ENCODE results near the gene KRT4. TPM values are rescaled to one million over a fixed set of nuclear protein-coding genes. Genes with fewer than 3 reads are reported as not detected.
"Not testable (repeated sequence)": the region's sequence is repeated elsewhere in the genome, so short reads cannot be mapped to it uniquely, and the experiment has no call there.

Gene KRT4
- total and polyA plus RNA-seq, 10 donors: 0.37 to 3.4 (median 0.97) TPM; not detected in 6

GRCh38 chr12:52765702-52766101, 48.2 kb downstream of the KRT4 start:
- intact Hi-C loops (cut with DNase I; ENCODE audit: low total_unique reads): no loop called here
- Histone ChIP-seq H3K27ac (no peak overlapping the region), H3K27me3 (replicated peaks in 1 of 7) (no peaks in the 10 kb centered on the region), H3K4me3 (no peak overlapping the region), H3K9me3 (peaks cover 0 to 25% (median 19%) of the 10 kb centered on the region in 8 donors), H3K36me3 (no peaks in the 10 kb centered on the region), H3K4me1 (no peaks in the 10 kb centered on the region)
- DNase-seq: no peak
- 15 to 67% (median 57%) methylated on average over 1 of the region's 1 CpG for WGBS, 5 donors
- TF ChIP-seq POLR2A (IDR thresholded peaks at IDR 0.05): no peak
- no peak for TF ChIP-seq CTCF (IDR thresholded peaks at IDR 0.05 in 8 of 11, conservative IDR thresholded peaks at IDR 0.05 in 3 of 11)

GRCh38 chr12:52763991-52764390, 49.9 kb downstream of the KRT4 start:
- no peak for TF ChIP-seq POLR2AphosphoS5 (IDR thresholded peaks at IDR 0.05)
- TF ChIP-seq CTCF (IDR thresholded peaks at IDR 0.05 in 8 of 11, conservative IDR thresholded peaks at IDR 0.05 in 3 of 11): no peak
- no peak for TF ChIP-seq POLR2A (IDR thresholded peaks at IDR 0.05)
- WGBS, 5 donors: 69 to 82% (median 71%) methylated on average over 2 of the region's 2 CpGs
- intact Hi-C loops (cut with DNase I; ENCODE audit: low total_unique reads): no loop called here
- Histone ChIP-seq H3K9me3 (peaks cover 3 to 42% (median 33%) of the 10 kb centered on the region in 8 donors), H3K4me3 (no peak overlapping the region), H3K36me3 (no peaks in the 10 kb centered on the region), H3K4me1 (no peaks in the 10 kb centered on the region), H3K27me3 (replicated peaks in 1 of 7) (peaks cover 0 to 3% (median 0%) of the 10 kb centered on the region in 7 donors), H3K27ac (no peak overlapping the region)
- DNase-seq: no peak

GRCh38 chr12:52763036-52763659, 50.8 kb downstream of the KRT4 start:
- intact Hi-C loops (cut with DNase I; ENCODE audit: low total_unique reads): no loop called here
- TF ChIP-seq POLR2AphosphoS5 (IDR thresholded peaks at IDR 0.05) (no peak), POLR2A (IDR thresholded peaks at IDR 0.05) (no peak), CTCF (IDR thresholded peaks at IDR 0.05 in 8 of 11, conservative IDR thresholded peaks at IDR 0.05 in 3 of 11) (no peak)
- no peaks in the 10 kb centered on the region for H3K36me3 ChIP-seq
- H3K4me1 ChIP-seq: no peaks in the 10 kb centered on the region
- H3K27me3 ChIP-seq (replicated peaks in 1 of 7): peaks cover 0 to 11% (median 0%) of the 10 kb centered on the region in 7 donors
- no peak overlapping the region for H3K4me3 ChIP-seq
- H3K27ac ChIP-seq: no peak overlapping the region
- H3K9me3 ChIP-seq: peaks cover 3 to 42% (median 33%) of the 10 kb centered on the region in 8 donors
- WGBS, 5 donors: 70 to 81% (median 79%) methylated on average over 9 of the region's 9 CpGs
- DNase-seq: no peak

GRCh38 chr12:52761802-52762201, 52.1 kb downstream of the KRT4 start:
- 89 to 93% (median 91%) methylated on average over 2 of the region's 2 CpGs for WGBS, 5 donors
- H3K4me1 ChIP-seq: no peaks in the 10 kb centered on the region
- peaks cover 3 to 42% (median 33%) of the 10 kb centered on the region in 8 donors for H3K9me3 ChIP-seq
- peaks cover 0 to 19% (median 0%) of the 10 kb centered on the region in 7 donors for H3K27me3 ChIP-seq (replicated peaks in 1 of 7)
- H3K36me3 ChIP-seq: no peaks in the 10 kb centered on the region
- intact Hi-C loops (cut with DNase I; ENCODE audit: low total_unique reads): no loop called here
- DNase-seq: no peak
- no peak overlapping the region for H3K27ac ChIP-seq
- H3K4me3 ChIP-seq: no peak overlapping the region
- TF ChIP-seq CTCF (IDR thresholded peaks at IDR 0.05 in 8 of 11, conservative IDR thresholded peaks at IDR 0.05 in 3 of 11): no peak
- TF ChIP-seq POLR2AphosphoS5 (IDR thresholded peaks at IDR 0.05): no peak
- no peak for TF ChIP-seq POLR2A (IDR thresholded peaks at IDR 0.05)

- H3K36me3 ChIP-seq; H3K27ac ChIP-seq; H3K4me1 ChIP-seq; DNase-seq; intact Hi-C loops (cut with DNase I; ENCODE audit: low total_unique reads); H3K4me3 ChIP-seq: not testable (repeated sequence)
- 81 to 95% (median 90%) methylated on average over 8 of the region's 8 CpGs for WGBS, 5 donors
- H3K27me3 ChIP-seq (replicated peaks in 1 of 7): peaks cover 0 to 19% (median 0%) of the 10 kb centered on the region in 7 donors
- H3K9me3 ChIP-seq: peaks cover 3 to 42% (median 33%) of the 10 kb centered on the region in 8 donors
Measured at GRCh38 chr12:52761218-52761617, 52.7 kb downstream of the KRT4 start.
